ENCODE data around the gene RNF103. TPM values are rescaled to one million over a fixed set of nuclear protein-coding genes. Genes with fewer than 3 reads are reported as not detected.

Gene RNF103
- total and polyA plus RNA-seq, 12 donors: 13.7 to 37.7 (median 28.6) TPM

GRCh38 chr2:86563650-86564061 is 60.0 kb downstream of the RNF103 start:
- WGBS, 4 donors: 67 to 74% (median 73%) methylated on average over 13 of the region's 13 CpGs
- Histone ChIP-seq H3K4me1 (replicated peaks in 1 of 2) (peaks cover 15 to 32% of the 10 kb centered on the region in 2 donors), H3K9me3 (replicated peaks in 1 of 3) (no peaks in the 10 kb centered on the region), H3K27ac (peak overlapping the region in 4 of 5 donors; percentile 98 to 100 (median 100)), H3K36me3 (replicated peaks in 1 of 2) (no peaks in the 10 kb centered on the region), H3K27me3 (no peaks in the 10 kb centered on the region), H3K4me3 (peak overlapping the region in 1 of 4 donors; percentile 77)
- no peak for DNase-seq
- intact Hi-C loops (cut with DNase I): no loop called here
- TF ChIP-seq POLR2A (IDR thresholded peaks at IDR 0.05): no peak
- TF ChIP-seq, protein P1, sequence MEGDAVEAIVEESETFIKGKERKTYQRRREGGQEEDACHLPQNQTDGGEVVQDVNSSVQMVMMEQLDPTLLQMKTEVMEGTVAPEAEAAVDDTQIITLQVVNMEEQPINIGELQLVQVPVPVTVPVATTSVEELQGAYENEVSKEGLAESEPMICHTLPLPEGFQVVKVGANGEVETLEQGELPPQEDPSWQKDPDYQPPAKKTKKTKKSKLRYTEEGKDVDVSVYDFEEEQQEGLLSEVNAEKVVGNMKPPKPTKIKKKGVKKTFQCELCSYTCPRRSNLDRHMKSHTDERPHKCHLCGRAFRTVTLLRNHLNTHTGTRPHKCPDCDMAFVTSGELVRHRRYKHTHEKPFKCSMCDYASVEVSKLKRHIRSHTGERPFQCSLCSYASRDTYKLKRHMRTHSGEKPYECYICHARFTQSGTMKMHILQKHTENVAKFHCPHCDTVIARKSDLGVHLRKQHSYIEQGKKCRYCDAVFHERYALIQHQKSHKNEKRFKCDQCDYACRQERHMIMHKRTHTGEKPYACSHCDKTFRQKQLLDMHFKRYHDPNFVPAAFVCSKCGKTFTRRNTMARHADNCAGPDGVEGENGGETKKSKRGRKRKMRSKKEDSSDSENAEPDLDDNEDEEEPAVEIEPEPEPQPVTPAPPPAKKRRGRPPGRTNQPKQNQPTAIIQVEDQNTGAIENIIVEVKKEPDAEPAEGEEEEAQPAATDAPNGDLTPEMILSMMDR (IDR thresholded peaks at IDR 0.05): no peak

DNA sequence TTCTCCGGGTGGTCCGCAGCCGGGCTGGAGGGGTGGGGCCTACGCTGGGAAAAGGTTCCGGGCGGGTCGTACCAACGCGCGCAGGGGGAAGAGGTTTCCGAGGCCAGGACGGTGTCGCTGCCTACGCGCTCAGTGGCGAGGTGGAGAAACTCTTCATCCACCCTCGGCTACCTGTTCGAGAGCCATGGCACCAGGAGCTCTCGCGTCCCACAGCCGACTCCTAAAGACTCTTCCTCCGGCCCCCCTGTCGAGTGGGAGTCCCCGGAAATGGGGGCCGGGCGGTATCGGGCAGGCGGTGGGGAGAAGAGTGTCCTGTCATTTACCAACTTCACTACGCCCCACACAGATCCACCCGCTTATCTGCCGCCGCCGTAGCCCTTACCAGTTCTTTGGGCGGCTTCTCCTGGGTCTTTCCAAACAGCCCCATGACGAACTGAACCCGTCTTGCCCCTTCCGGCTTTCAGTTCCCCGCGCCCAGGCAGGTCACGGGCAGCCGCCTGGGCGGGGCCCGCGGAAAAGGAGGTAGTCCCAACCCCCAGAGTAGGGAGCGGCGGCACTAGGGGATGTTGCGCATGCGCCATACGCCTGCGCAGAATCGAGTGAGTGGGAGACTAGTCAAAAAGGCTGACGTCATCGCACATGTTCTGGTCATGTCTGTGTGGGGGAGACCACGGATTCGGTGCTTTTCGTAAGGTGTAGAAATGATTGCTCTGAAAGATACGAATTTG is 60.6 kb downstream of the RNF103 start, which contains the start of gene CHMP3:
TSS of gene CHMP3 (minus strand) at position 522 of the 728 bp plus-strand sequence. CDS start at position 427, 95 bp downstream.
- WGBS, 4 donors: 0% methylated on average over 26 to 57 of the region's 57 CpGs
- Histone ChIP-seq H3K36me3 (replicated peaks in 1 of 2) (no peaks in the 10 kb centered on the region), H3K27me3 (no peaks in the 10 kb centered on the region), H3K4me1 (replicated peaks in 1 of 2) (peaks cover 15 to 36% of the 10 kb centered on the region in 2 donors), H3K4me3 (peak within 1 kb of the TSS; percentile 45 to 100 (median 84)), H3K9me3 (replicated peaks in 1 of 3) (no peaks in the 10 kb centered on the region), H3K27ac (peak within 1 kb of the TSS; percentile 98 to 100 (median 99))
- TF ChIP-seq, protein P1 (IDR thresholded peaks at IDR 0.05): no peak
- TF ChIP-seq POLR2A (IDR thresholded peaks at IDR 0.05): peak; percentile 41 to 78
- intact Hi-C loops (cut with DNase I): no loop called here
- peak; percentile 95 to 98 (median 96) for DNase-seq

DNA sequence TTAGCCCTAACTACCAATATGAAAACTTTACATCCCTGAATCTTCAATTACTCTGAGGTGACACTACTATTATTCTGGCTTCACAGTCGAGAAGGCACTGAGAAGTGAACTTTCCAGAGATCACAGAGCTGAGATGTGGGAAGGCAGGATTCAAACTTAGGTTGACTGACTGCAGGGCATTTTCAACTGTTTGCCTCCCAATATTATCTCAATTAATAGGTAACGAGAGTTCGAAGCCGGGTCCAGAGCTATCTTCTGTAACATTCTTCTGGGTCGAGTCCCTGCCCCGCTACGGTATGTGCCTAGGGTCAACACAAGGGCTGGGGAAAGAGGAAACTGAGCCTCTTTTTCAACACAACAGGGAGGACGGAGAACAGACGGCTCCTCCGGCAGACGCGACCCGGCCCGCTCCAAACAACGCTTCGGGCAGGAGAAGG is 61.2 kb downstream of the RNF103 start:
- peak in 1 of 7 donors; percentile 79 for DNase-seq
- H3K9me3 ChIP-seq (replicated peaks in 1 of 3): no peaks in the 10 kb centered on the region
- 0 to 3% (median 1%) methylated on average over 5 to 16 of the region's 16 CpGs for WGBS, 4 donors
- peak in 1 of 2 donors; percentile 29 for TF ChIP-seq POLR2A (IDR thresholded peaks at IDR 0.05)
- TF ChIP-seq, protein P1 (IDR thresholded peaks at IDR 0.05): no peak
- peak overlapping the region; percentile 45 to 100 (median 84) for H3K4me3 ChIP-seq
- H3K4me1 ChIP-seq (replicated peaks in 1 of 2): peaks cover 15 to 36% of the 10 kb centered on the region in 2 donors
- no peaks in the 10 kb centered on the region for H3K27me3 ChIP-seq
- no peaks in the 10 kb centered on the region for H3K36me3 ChIP-seq (replicated peaks in 1 of 2)
- H3K27ac ChIP-seq: peak overlapping the region; percentile 98 to 100 (median 99)
- intact Hi-C loops (cut with DNase I): no loop called here

GRCh38 chr2:86557836-86558235 is 65.8 kb downstream of the RNF103 start:
- WGBS, 4 donors: 91 to 95% (median 92%) methylated on average over 2 of the region's 2 CpGs
- intact Hi-C loops (cut with DNase I): no loop called here
- no peak for DNase-seq

More at GRCh38 chr2:86557836-86558235, 65.8 kb downstream of the RNF103 start:
- H3K4me3 ChIP-seq: no peak overlapping the region
- H3K9me3 ChIP-seq (replicated peaks in 1 of 3): no peaks in the 10 kb centered on the region
- no peak overlapping the region for H3K27ac ChIP-seq
- H3K27me3 ChIP-seq: no peaks in the 10 kb centered on the region
- peaks cover 13 to 31% of the 10 kb centered on the region in 2 donors for H3K4me1 ChIP-seq (replicated peaks in 1 of 2)
- H3K36me3 ChIP-seq (replicated peaks in 1 of 2): no peaks in the 10 kb centered on the region
- no peak for TF ChIP-seq POLR2A (IDR thresholded peaks at IDR 0.05)
- TF ChIP-seq, protein P1 (IDR thresholded peaks at IDR 0.05): no peak
